Ovary (tissue), 3 donors: ENCODE data around the gene ANKRD29.

ENCODE experiments used
- POLR2A ChIP-seq: fragments of 450-650 bp; IDR thresholded peaks from one replicate; pipeline ENCODE4 v1.6.1; 2017; ENCODE audit warnings: antibody characterized with exemption, mild to moderate bottlenecking, moderate library complexity
- TF ChIP-seq, protein P1 (sequence below), 3 donors: fragments of 450-650 bp in 2 of 3; fragments of 200-600 bp in 1 of 3; IDR thresholded peaks; one replicate each; pipeline versions ENCODE4 v1.5.1 to v1.8.0; 2016 to 2022; ENCODE audit warnings: antibody characterized with exemption in 3 of 3, mild to moderate bottlenecking in 1 of 3
- donor health status: DM: no; HTN: no; CAD: no.

- TF ChIP-seq, protein P1, sequence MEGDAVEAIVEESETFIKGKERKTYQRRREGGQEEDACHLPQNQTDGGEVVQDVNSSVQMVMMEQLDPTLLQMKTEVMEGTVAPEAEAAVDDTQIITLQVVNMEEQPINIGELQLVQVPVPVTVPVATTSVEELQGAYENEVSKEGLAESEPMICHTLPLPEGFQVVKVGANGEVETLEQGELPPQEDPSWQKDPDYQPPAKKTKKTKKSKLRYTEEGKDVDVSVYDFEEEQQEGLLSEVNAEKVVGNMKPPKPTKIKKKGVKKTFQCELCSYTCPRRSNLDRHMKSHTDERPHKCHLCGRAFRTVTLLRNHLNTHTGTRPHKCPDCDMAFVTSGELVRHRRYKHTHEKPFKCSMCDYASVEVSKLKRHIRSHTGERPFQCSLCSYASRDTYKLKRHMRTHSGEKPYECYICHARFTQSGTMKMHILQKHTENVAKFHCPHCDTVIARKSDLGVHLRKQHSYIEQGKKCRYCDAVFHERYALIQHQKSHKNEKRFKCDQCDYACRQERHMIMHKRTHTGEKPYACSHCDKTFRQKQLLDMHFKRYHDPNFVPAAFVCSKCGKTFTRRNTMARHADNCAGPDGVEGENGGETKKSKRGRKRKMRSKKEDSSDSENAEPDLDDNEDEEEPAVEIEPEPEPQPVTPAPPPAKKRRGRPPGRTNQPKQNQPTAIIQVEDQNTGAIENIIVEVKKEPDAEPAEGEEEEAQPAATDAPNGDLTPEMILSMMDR (IDR thresholded peaks at IDR 0.05): no peak
- TF ChIP-seq POLR2A: no peak
Measured at GRCh38 chr18:23616258-23616657, 46.5 kb downstream of the ANKRD29 start.
